Measurements from ENCODE around the gene NUDT14. TPM values are rescaled to one million over a fixed set of nuclear protein-coding genes. Genes with fewer than 3 reads are reported as not detected.

NUDT14 gene
- polyA plus RNA-seq, 1 donor from 2014 or later, result 55.0 TPM

Small RNA genes within 50 kb of the gene (small RNA-seq; reads per million reads assigned to genes)
- 0 to 1.3 (median 1.0) reads per million in 3 experiments for gene MIR6765

Other genes with a start within 250 kb of the NUDT14 start
- 0.82 and 1.4 TPM in 2 replicates for gene AHNAK2, start 202.9 kb downstream of the NUDT14 start, polyA plus RNA-seq
- gene CLBA1, start 195.5 kb downstream of the NUDT14 start, polyA plus RNA-seq, result 27.8 and 28.6 TPM in 2 replicates
- 5.4 and 9.1 TPM in 2 replicates for gene CDCA4, start 160.2 kb downstream of the NUDT14 start, polyA plus RNA-seq
- gene GPR132, start 115.9 kb downstream of the NUDT14 start, polyA plus RNA-seq, result not detected in 2 replicates
- 20.3 and 31.5 TPM in 2 replicates for gene JAG2, start 12.5 kb downstream of the NUDT14 start, polyA plus RNA-seq
- 94.1 and 120 TPM in 2 replicates for gene BTBD6, start 67.2 kb upstream of the NUDT14 start, polyA plus RNA-seq
- gene BRF1, start 119.7 kb upstream of the NUDT14 start, polyA plus RNA-seq, result 69.4 and 71.1 TPM in 2 replicates
- 77.7 and 110 TPM in 2 replicates for gene PACS2, start 133.4 kb upstream of the NUDT14 start, polyA plus RNA-seq
- gene TEX22, start 217.2 kb upstream of the NUDT14 start, polyA plus RNA-seq, result 0.22 TPM in 1 of 2 replicates, not detected in the other
- 94.0 and 101 TPM in 2 replicates for gene MTA1, start 238.5 kb upstream of the NUDT14 start, polyA plus RNA-seq

Data from neural cell (in vitro differentiated cells).